Measurements from ENCODE around the gene ZNF280A.
"Not testable (repeated sequence)": the region's sequence is repeated elsewhere in the genome, so short reads cannot be mapped to it uniquely, and the experiment has no call there.

ZNF280A gene

GRCh38 chr22:22507743-22508273, 12.3 kb downstream of the ZNF280A start:
- TF ChIP-seq GABPA (IDR thresholded peaks at IDR 0.05; ENCODE audit: low read depth), result no peak
- no peak for TF ChIP-seq POLR2AphosphoS5 (IDR thresholded peaks at IDR 0.05; ENCODE audit: low read depth)
- TF ChIP-seq SPI1 (IDR thresholded peaks at IDR 0.05; ENCODE audit: borderline replicate concordance, low read depth), result no peak
- TF ChIP-seq REST (IDR thresholded peaks at IDR 0.05; ENCODE audit: insufficient replicate concordance, low read depth), result no peak
- TF ChIP-seq CTCF (IDR thresholded peaks at IDR 0.05; ENCODE audit: insufficient read depth, low read length), result no peak
- no peak overlapping the region; the same call in 1 of the 2 replicates for H3K27ac ChIP-seq (replicated peaks)
- no peak for DNase-seq (ENCODE audit: low read depth in 1 of 2, low spot score in 1 of 2)
- no peaks in the 10 kb centered on the region for H3K27me3 ChIP-seq (ENCODE audit: insufficient read depth, poor library complexity, severe bottlenecking)
- H3K4me3 ChIP-seq (replicated peaks; ENCODE audit: insufficient read depth, low read length), result peak overlapping the region; percentile 92

- TF ChIP-seq POLR2AphosphoS5 (IDR thresholded peaks at IDR 0.05; ENCODE audit: low read depth) (no peak), GABPA (IDR thresholded peaks at IDR 0.05; ENCODE audit: low read depth) (no peak), REST (IDR thresholded peaks at IDR 0.05; ENCODE audit: insufficient replicate concordance, low read depth) (no peak), CTCF (IDR thresholded peaks at IDR 0.05; ENCODE audit: insufficient read depth, low read length) (no peak), SPI1 (IDR thresholded peaks at IDR 0.05; ENCODE audit: borderline replicate concordance, low read depth) (no peak)
- no peak overlapping the region for H3K27ac ChIP-seq (replicated peaks)
- no peaks in the 10 kb centered on the region for H3K27me3 ChIP-seq (ENCODE audit: insufficient read depth, poor library complexity, severe bottlenecking)
- H3K4me3 ChIP-seq (replicated peaks; ENCODE audit: insufficient read depth, low read length), result no peak overlapping the region
- DNase-seq (ENCODE audit: low read depth in 1 of 2, low spot score in 1 of 2), result no peak
Observed at GRCh38 chr22:22506736-22507135, 13.3 kb downstream of the ZNF280A start.

- H3K27ac ChIP-seq (replicated peaks), result no peak overlapping the region
- no peaks in the 10 kb centered on the region for H3K27me3 ChIP-seq (ENCODE audit: insufficient read depth, poor library complexity, severe bottlenecking)
- no peak for TF ChIP-seq GABPA (IDR thresholded peaks at IDR 0.05; ENCODE audit: low read depth)
- TF ChIP-seq REST (IDR thresholded peaks at IDR 0.05; ENCODE audit: insufficient replicate concordance, low read depth), result no peak
- TF ChIP-seq CTCF (IDR thresholded peaks at IDR 0.05; ENCODE audit: insufficient read depth, low read length), result no peak
- DNase-seq (ENCODE audit: low read depth in 1 of 2, low spot score in 1 of 2), result no peak
- H3K4me3 ChIP-seq (replicated peaks; ENCODE audit: insufficient read depth, low read length), result no peak overlapping the region
Observed at GRCh38 chr22:22498267-22498666, 21.8 kb downstream of the ZNF280A start.

GRCh38 chr22:22491589-22491988, 28.5 kb downstream of the ZNF280A start:
- H3K4me3 ChIP-seq (replicated peaks; ENCODE audit: insufficient read depth, low read length); H3K27me3 ChIP-seq (ENCODE audit: insufficient read depth, poor library complexity, severe bottlenecking); DNase-seq (ENCODE audit: low read depth in 1 of 2, low spot score in 1 of 2); H3K27ac ChIP-seq (replicated peaks): not testable (repeated sequence)

Measured in HL-60 (cell line).